HS-27A (cell line): ENCODE measurements around the gene CNOT4.
A peak's percentile ranks its signal among the peaks of the same experiment; 100 is the strongest.
"Not testable (repeated sequence)": the region's sequence is repeated elsewhere in the genome, so short reads cannot be mapped to it uniquely, and the experiment has no call there.

Source experiments
- DNase-seq: peaks from one replicate; pipeline ENCODE4 v3.0.0-alpha.2; 2012; ENCODE audit warnings: low read depth, missing footprints

The CNOT4 gene

DNA sequence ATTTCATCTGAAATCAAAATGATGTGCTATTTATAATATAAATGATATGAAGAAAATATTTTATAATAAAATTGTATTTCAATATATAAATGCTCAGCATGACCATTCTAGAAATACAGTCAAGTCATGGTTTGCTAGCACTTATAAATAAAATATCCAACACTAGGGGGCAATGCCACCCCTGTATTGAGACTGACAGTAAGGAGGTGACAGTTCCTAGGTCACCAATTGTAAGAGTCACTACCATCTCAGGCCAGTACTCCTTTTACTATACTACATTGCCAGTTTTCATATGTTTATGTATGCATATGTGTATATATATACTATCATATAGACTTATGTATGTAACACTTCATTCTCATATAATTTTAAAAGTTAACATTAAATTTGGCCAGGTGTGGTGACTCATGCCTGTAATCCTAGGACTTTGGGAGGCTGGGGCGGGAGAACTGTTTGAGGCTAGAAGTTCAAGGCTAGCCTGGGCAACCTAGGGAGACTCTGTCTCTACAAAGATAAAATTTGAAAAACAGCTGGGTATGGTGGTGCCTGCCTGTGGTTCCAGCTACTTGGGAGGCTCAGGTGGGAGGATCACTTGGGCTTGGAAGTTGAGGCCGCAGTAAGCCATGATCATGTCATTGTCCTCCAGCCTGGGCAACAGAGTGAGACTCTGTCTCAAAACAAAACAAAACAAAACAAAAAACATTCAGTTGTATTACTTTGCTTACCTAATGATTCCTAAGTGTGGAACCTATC is 2.4 kb upstream of the CNOT4 start:
- DNase-seq = no peak

DNA sequence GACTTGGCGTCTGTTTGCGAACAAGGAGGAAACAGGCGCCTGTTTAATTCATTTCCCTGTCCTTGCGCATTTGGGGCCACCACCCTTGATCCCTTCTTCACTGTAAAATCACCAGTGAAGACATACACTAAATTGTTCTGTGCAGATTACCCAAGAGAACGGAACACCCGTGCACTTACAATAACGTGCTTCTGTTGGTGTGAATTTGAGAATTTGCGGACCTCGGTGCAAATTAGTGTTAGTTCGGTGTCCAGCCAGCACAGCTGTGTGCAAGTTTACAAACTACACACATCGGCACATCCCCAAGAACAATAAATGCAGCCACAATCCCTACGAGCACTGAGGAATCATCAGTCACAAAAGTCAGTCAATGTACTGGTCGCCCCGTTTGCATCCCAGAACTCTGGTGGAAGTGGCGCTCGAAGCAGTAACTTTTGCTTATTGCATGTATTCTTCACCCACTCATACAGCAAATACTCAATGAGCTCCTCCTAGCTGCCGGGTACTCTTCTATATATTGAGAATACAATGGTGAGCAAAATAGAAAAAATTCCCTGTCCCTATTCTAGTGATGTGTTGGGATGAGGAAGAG is 786 bp upstream of the CNOT4 start:
- DNase-seq = no peak

DNA sequence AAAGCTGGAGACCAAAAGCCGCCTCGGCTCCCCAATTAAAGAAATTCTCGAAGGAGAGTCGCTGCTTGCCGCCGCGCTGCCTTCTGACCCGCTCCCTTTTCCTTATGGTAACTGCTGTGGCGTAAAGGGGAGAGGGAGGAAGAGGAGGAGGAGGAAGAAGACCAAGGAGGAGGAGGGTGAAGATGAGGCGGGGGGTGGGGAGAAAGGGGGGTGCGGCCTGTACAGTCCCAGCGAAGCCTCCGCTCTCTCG is 388 bp downstream of the CNOT4 start:
- peak; percentile 48 for DNase-seq

DNA sequence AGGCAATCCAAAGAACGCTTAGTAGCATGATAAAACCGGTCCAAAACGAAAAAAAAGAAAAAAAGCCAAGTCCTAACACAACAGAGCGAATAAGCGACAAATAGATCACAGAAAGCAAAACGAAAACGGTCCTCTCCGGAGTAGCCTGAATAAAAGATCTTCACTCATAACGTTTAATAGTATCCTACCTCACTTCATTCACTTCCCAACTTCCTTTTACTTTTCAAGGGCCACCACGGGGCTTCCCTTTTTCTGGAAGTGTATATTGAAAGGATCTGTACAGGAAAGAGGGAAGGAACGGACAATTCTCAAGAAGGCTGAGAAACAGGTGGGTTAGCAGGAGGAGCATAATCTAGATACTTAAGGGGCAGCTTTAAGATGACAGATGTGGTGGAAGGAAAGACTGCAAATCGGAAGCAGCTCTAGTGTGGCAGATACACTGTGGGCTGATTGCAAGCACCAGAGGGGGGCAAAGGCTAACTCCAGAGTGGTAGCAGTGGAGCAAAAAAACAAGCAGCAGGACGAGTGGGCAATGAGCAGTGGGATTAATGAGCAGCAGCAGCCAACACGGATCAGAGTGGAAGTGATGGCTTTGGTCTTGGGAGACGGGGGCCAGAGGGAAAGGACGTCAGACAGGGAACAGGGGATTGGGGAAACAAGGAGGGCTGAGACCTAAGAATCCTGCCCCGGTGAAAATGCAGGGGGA is 866 bp downstream of the CNOT4 start:
- no peak for DNase-seq

DNA sequence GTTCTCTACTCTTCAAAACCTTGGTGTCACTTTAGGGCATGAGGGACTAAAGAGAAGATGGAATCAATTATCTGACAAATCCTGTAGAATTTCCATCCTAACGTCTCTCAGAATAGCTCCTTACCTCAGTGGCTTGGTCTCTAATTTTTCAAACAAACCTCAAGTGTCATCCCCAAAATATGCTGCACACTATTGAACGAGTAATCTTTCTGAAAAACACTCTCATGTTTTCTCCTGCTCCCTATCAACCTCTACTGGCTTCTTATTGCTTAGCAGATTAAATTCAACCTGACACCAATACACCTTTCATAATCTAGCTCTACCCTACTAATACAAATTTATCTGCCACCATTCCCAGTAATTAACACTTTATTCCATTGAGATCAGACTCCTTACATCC is 8.5 kb downstream of the CNOT4 start:
- no peak for DNase-seq

DNA sequence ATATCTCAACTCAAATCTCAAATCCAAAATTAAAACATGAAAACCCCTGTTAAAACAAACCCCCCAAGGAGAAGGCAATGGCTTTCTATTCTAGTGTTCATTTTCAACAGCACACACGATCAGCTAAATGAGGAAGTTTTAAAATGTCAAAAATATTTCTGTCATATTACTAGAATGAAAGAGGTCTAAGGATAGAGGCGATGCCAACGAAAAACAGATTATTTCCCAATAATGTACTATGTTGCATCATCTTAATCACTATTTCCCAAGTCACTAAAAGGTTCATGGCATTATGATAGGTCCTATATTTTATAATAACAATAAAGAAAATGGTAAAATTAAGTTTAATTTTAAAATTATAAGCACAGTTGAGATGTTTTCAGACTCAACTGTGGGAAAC is 10.1 kb downstream of the CNOT4 start:
- DNase-seq = no peak

DNA sequence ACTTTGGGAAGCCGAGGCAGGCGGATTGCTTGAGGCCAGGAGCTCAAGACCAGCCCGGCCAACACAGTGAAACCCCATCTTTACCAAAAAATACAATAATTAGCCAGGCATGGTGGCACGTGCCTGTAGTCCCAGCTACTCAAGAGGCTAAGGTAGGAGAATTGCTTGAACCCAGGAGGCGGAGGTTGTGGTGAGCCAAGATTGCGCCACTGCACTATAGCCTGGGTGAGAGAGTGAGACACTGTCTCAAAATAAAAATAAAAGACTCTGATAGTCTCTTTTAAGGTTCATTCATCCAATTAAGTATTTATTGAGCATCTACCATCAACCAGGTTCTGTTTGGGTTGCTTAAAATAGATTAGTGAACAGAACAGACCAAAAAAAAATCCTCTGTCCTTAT is 12.7 kb downstream of the CNOT4 start:
- DNase-seq = not testable (repeated sequence)

DNA sequence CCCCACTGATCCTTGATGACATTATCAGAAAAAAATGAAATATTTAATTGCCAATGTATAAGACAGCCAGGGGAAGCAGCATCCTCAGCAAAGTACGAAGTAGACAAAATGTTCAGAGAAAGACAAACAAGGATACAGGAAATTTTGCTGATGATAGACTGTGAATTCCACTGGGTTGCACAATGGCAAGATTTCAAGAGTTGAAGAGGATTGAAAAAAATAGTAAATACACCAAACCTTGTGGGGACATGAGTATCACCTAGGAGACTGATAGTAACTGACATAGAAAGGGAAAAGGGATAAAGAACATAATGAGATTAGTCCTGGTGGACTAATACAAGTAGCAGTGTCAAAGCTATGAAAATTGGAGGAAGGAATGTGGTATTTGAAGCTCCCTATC is 16.5 kb downstream of the CNOT4 start:
- no peak for DNase-seq

DNA sequence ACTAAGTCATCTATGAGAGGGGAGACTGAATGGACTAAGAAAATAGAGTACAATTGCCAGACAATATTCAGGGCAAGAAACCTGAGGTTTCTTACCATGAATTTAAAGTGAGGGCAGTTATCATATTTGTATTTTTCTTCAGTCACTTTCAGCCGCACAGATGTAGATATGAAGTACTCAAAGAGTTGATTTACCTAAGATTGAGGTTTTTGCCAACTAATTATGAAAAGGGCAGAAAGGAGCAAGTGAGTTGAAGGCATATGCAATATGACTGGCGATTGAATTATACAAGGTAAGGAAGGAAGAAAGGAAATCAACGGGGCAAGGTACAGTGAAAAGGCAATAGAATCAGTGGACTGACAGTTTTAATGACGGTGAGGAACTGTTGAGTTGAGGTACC is 17.8 kb downstream of the CNOT4 start:
- no peak for DNase-seq

DNA sequence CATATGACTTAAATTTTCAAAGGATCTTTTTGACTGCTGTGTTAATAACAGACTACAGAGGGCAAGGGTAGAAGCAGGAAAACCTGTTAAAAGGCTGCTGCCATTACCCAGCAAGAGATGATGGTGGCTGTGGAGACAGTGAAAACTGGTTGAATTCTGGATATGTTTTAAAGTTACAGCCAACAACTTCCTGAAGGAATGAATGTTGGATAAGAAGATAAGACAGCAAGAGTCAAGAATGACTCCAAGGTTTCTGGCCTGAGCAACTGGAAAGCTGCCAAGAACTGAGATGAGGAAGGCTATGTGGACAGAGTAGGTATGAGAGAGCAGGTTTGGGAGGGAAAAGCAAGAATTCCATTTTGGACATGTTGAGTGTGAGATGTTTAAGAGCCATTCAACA is 19.1 kb downstream of the CNOT4 start:
- DNase-seq = no peak

DNA sequence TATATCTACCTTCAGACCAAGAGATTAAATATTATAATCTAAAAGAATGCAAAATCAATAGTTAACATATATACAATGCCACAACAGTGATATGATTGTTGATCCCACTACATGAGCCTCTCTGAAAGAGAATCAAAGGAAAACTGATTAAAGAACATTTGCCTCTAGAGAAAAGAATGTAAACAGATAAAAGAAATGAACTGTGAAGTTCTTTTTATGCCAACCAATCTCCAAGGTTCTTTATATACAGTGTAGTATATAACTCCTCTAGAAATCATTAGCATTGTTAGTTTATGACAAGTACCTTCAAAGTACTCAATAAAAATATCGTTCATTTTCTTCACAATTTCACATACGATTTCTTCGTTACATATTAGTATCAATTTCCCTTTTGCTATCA is 20.1 kb downstream of the CNOT4 start:
- no peak for DNase-seq

DNA sequence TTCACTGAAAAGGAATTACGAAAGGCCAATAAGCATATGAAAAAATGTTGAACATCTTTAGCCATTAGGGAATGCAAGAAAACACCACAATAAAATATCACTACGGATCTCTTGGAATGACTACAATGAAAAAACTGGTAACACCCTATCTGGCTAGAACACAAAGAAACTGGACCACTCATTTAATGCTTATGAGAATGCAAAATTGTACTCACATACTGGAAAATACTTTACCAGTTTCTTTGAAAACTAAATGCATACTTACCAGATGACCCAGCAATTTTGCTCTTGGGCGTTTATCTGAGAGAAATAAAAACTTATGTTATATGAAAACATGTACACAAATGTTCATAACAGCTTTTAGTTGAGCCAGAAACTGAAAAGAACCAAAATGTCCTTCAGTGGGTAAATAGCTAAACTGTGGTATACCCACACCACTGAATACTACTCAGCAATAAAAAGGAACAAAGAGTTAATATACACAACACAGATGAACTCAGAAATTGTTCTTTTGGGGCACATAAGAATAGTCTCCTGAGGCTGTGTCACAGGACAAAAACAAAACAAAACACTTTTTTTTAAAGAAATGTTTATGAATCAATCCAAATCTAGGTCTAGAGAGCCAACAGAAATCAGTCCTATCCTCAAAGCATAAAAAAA is 23.5 kb downstream of the CNOT4 start:
- no peak for DNase-seq

DNA sequence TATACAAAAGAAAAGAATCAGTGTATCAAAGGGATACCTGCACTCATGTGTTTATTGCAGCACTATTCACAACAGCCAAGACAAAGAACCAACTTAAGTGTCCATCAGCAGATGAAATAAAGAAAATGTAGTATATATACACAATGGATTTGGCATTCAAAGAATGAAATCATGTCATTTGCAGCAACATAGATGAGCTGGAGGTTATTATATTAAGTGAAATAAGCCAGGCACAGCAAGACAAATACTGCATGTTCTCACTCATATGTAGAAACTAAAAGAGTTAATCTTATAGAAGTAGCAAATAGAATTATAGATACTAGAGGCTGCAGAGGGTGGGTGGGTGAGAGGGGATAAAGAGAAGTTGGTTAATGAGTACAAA is 28.3 kb downstream of the CNOT4 start:
- no peak for DNase-seq

DNA sequence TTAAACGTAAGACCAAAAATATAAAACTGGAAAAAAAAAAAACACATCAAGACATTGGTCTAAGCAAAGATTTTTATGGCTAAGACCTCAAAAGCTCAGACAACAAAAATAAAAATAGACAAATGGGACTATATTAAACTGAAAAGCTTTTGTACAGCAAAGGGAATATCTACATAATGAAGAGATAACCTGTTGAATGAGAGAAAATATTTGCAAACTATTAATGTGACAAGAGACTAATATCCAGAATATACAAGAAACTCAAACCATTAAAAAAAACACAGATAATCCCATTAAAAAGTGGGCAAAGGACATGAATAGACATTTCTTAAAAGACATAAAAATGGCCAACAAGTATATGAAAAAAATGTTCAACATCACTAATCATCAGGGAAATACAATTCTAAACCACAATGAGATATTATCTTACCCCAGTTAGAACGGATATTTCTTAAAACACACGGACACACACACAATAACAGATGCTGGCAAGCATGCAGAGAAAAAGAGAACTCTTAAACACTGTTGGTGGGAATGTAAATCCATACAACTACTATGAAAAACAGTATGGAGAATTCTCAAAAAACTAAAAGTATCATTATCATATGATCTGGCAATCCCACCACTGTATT is 28.8 kb downstream of the CNOT4 start:
- DNase-seq = no peak

DNA sequence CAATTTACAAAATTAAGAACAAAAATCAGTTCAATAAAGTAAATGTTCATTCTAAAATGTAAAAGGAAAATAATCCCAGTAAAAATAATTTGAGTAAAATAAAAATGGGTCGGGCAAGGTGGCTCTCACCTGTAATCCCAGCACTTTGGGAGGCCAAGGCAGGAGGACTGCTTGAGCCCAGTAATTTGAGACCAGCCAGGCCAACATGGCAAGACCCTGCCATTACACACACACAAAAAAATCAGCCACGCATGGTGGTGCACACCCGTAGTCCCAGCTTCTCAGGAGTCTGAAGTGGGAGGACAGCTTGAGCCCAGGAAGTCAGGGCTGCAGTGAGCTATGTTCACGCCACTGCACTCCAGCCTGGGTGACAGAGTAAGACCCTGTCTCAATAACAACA is 34.4 kb downstream of the CNOT4 start:
- DNase-seq = no peak

DNA sequence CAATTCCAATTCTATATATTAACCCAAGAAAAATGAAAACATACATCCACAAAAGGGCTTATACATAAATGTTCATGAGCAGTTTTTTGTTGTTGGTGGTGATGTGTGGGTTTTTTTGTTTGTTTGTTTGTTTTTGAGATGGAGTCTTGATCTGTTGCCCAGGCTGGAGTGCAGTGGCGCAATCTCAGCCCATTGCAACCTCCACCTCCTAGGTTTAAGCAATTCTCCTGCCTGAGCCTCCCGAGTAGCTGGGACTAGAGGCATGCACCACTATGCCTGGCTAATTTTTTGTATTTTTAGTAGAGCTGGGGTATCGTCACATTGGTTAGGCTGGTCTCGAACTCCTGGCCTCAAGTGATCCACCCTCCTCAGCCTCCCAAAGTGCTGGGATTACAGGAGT is 40.2 kb downstream of the CNOT4 start:
- DNase-seq = not testable (repeated sequence)

DNA sequence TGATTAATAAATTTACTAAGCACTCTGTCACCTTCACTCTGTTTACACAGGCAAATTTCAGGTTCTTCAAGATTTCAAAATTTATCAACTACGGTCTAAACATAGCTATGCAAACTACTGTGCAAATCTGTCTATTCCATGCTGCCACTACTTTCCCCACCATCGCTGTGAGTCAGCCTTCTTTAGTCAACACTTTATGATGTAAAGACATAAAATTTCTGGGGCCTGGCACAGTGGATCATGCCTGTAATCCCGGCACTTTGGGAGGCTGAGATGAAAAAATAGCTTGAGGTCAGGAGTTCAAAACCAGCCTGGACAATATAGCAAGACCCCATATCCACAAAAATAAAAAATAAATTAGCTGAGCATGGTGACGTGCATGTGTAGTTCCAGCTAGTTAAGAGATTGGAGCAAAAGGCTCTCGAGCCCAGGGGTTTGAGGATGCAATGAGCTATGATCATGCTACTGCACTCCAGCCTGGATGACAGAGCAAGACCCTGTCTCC is 42.6 kb downstream of the CNOT4 start:
- no peak for DNase-seq

DNA sequence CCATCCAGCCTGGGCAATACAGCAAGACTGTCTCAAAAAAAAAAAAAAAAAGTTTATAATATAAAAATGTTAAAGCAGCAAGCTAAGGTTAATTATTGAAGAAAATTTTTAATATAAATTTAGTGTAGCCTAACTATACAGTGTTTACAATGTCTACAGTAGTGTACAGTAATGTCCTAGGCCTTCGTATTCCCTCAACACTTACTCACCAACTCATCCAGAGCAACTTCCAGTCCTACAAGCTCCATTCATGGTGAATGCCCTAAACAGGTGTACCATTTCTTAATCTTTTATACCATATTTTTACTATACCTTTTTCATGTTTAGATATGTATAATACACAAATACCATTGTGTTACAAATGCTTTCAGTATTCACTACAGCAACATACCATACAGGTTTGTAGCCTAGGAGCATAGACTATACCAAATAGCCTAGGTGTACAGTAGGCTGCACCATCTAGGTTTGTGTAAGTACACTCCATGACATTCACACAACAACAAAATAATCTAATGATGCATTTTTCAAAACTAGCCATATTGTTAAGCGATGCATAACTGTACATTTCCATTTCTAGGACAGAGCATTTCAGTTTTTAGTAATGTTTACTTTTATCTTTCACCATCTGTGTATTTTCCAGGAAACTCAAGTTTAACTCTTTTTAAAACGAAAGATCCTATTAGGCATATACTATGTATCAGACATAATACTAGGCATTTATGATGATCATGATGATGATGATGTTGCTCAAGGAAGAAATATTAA is 43.3 kb downstream of the CNOT4 start:
- DNase-seq = no peak

DNA sequence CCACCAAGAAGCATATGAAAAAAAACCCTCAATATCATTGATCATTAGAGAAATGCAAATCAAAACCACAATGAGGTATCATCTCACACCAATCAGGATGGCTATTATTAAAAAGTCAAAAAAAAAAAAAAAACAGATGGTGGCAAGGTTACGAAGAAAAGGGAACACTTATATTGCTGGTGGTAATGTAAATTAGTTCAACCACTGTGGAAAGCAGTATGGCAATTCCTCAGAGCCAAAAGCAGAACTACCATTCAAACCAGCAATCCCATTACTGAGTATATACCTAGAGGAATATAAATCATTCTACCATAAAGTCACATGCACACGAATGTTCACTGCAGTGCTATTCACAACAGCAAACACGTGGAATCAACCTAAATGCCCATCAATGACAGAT is 46.0 kb downstream of the CNOT4 start:
- no peak for DNase-seq

DNA sequence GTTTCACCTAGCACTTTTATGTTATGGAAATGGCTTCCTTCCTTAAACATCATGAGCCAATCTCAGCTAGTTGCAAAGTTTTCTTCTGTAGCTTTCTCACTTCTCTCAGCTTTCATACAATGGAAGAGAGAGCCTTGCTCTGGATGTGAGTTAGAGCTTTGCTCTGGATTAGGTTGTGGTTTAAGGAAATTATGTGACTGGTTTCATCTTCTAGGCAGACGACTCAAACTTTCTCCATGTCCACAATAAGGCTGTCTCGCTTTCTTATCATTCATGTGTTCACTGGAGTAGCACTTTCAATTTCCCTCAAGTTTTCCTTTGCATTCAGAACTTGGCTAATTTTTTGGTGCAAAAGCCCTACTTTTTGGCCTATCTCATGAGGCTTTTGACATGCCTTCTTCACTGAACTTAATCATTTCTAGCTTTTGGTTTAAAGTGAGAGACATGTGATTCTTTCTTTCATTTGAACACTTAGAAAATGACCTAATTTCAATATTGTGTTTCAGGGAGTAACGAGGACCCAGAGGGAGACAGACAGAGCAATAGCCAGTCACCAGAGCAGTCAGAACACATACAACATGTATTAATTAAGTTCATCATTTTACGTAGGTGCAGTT is 49.8 kb downstream of the CNOT4 start:
- no peak for DNase-seq

DNA sequence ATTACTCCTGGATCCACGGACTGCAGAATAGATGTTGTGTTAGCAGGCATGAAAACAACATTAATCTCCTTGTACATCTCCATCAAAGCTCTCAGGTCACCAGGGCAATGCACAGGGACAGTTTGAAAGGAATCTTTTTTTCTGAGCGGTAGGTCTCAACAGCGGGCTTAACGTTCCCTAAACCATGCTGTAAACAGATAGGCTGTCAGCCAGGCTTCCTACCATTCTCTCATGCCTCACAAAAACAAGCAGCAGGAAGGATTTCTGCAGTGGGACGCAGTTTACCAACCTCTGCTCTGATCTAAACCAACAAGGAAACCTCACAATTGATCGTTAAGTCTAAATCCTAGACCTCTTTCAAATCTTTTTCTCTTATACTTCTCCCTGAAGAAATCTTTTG is 50.8 kb downstream of the CNOT4 start:
- DNase-seq = no peak
